HEK293 (cell line): Measurements from ENCODE around the gene RNASEH2B.

Source experiments
- BCL11A ChIP-seq: fragments of 450-650 bp; formaldehyde crosslinking; IDR thresholded peaks from 2 replicates; pipeline ENCODE4 v1.5.1; 2016; ENCODE audit warnings: low read depth, missing biosample characterization, missing genetic modification characterization
- MYNN ChIP-seq: fragments of 450-650 bp; formaldehyde crosslinking; IDR thresholded peaks from 2 replicates; pipeline ENCODE4 v1.5.1; 2016; ENCODE audit warnings: missing biosample characterization, missing genetic modification characterization, borderline replicate concordance
- SP3 ChIP-seq: fragments of 450-650 bp; formaldehyde crosslinking; IDR thresholded peaks from 2 replicates; pipeline ENCODE4 v1.5.1; 2016; ENCODE audit warnings: missing biosample characterization, missing genetic modification characterization
- YY1 ChIP-seq: fragments of 450-650 bp; formaldehyde crosslinking; IDR thresholded peaks from 2 replicates; pipeline ENCODE4 v1.5.1; 2018; ENCODE audit warnings: missing biosample characterization, missing genetic modification characterization
- ZBTB49 ChIP-seq: fragments of 450-650 bp; formaldehyde crosslinking; IDR thresholded peaks from 2 replicates; pipeline ENCODE4 v1.5.1; 2016; ENCODE audit warnings: missing biosample characterization, missing genetic modification characterization, low read depth
- ZNF138 ChIP-seq: fragments of 450-650 bp; formaldehyde crosslinking; IDR thresholded peaks from 2 replicates; pipeline ENCODE4 v1.5.1; 2016; ENCODE audit warnings: missing biosample characterization, missing genetic modification characterization, borderline replicate concordance
- ZNF175 ChIP-seq: fragments of 450-650 bp; formaldehyde crosslinking; IDR thresholded peaks from 2 replicates; pipeline ENCODE4 v1.5.1; 2016; ENCODE audit warnings: missing biosample characterization, missing genetic modification characterization
- ZNF19 ChIP-seq: fragments of 450-650 bp; formaldehyde crosslinking; IDR thresholded peaks from 2 replicates; pipeline ENCODE4; 2016; ENCODE audit warnings: missing biosample characterization, missing genetic modification characterization, low read depth
- ZNF274 ChIP-seq, 2 experiments: fragments of 200-500 bp in 1 of 2; fragments of 450-650 bp in 1 of 2; sonication (Bioruptor generic) in 1 of 2; formaldehyde crosslinking in 1 of 2; IDR thresholded peaks; 2 replicates each; pipeline versions ENCODE4 v1.5.1 to v1.6.1; 2014 to 2016; ENCODE audit warnings: borderline replicate concordance in 1 of 2, inconsistent platforms in 1 of 2, low read length in 1 of 2, missing biosample characterization in 1 of 2, missing genetic modification characterization in 1 of 2
- ZNF501 ChIP-seq: fragments of 450-650 bp; formaldehyde crosslinking; IDR thresholded peaks from 2 replicates; pipeline ENCODE4 v1.5.1; 2016; ENCODE audit warnings: missing biosample characterization, missing genetic modification characterization
- TF ChIP-seq, protein P1 (sequence below): fragments of 450-650 bp; formaldehyde crosslinking; IDR thresholded peaks from 2 replicates; pipeline ENCODE4 v1.5.1; 2016; ENCODE audit warnings: missing biosample characterization, missing genetic modification characterization

DNA sequence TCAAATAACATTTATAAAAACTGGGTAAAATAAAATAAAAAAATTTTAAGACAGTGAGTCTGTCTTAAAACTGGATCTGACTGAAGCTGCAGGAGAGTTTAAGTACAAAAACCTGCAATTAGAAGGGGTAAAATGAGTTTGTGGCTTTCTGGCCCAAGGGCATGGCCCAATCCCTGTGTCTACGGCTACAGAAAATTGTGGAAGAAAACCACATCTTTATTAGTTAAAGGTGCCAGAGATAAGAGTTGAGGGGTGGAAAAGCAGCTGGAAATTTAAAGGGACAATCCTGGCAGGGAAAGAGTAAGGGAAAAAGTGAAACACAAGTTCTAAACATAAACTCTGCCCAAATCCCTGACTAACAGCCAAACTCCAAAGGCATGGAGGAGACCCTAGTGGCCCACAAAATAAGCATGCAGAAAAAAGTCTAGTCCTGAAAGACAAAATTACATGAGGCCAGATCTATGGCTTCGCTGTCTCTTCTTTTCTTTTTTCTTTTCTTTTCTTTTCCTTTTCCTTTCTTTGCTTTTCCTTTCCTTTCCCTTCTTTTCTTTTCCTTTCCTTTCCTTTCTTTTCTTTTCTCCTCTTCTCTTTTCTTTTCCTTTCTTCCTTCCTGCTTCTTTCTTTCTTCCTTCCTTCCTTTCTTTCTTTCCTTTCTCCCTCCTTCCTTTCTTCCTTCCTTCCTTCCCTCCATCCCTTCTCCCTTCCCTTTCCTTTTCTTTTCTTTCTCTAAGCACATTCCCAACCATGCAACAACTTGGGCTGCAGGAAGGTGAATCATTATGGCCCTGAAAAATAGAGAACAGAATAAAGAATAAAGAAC, 42.6 kb upstream of the RNASEH2B start:
- TF ChIP-seq ZNF19 (tag by site-specific recombination) (no peak), ZBTB49 (no peak), SP3 (tag by site-specific recombination) (no peak), ZNF501 (tag by site-specific recombination) (no peak), ZNF274 (IDR thresholded peaks at IDR 0.05; ENCODE audit: low read length) (no peak), ZNF274 (tag by site-specific recombination; IDR thresholded peaks at IDR 0.05; ENCODE audit: borderline replicate concordance) (no peak), ZNF138 (no peak), YY1 (no peak), BCL11A (no peak), ZNF175 (tag by site-specific recombination) (no peak), MYNN (no peak)
- TF ChIP-seq, protein P1, sequence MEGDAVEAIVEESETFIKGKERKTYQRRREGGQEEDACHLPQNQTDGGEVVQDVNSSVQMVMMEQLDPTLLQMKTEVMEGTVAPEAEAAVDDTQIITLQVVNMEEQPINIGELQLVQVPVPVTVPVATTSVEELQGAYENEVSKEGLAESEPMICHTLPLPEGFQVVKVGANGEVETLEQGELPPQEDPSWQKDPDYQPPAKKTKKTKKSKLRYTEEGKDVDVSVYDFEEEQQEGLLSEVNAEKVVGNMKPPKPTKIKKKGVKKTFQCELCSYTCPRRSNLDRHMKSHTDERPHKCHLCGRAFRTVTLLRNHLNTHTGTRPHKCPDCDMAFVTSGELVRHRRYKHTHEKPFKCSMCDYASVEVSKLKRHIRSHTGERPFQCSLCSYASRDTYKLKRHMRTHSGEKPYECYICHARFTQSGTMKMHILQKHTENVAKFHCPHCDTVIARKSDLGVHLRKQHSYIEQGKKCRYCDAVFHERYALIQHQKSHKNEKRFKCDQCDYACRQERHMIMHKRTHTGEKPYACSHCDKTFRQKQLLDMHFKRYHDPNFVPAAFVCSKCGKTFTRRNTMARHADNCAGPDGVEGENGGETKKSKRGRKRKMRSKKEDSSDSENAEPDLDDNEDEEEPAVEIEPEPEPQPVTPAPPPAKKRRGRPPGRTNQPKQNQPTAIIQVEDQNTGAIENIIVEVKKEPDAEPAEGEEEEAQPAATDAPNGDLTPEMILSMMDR (tag by site-specific recombination), result no peak
